Measurements from ENCODE around the gene RAG1. TPM values are rescaled to one million over a fixed set of nuclear protein-coding genes. Genes with fewer than 3 reads are reported as not detected.

The RAG1 gene
- total RNA-seq, 3 donors from 2014 or later, result 0.08 to 0.38 (median 0.13) TPM

DNA sequence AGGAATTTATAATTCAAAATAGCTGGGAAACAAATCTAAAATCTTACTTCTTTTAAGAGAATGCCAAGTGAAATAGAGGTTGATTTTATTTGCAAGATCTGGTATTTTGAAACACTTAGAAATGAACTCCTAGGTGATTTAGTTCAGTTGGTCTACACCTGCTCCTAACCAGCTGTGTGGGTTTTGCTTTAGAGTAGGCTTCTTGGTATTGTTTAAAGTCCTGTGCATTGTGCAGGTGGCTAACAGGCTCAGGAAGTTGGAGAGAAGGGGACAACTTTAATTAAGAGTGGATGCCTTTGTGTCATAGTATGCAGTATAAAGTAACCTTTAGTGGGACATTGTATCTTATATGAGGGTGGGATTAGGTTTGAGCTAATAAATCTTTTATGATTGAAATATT, 34.3 kb downstream of the RAG1 start:
- Mint-ChIP-seq H3K27me3 (ENCODE audit: low read depth) (peaks cover 4% of the 10 kb centered on the region), H3K4me1 (ENCODE audit: low read depth) (no peaks in the 10 kb centered on the region), H3K4me3 (no peak overlapping the region), H3K36me3 (ENCODE audit: insufficient read depth) (no peaks in the 10 kb centered on the region), H3K9me3 (no peaks in the 10 kb centered on the region)
- no peak for ATAC-seq
- DNase-seq, result no peak

DNA sequence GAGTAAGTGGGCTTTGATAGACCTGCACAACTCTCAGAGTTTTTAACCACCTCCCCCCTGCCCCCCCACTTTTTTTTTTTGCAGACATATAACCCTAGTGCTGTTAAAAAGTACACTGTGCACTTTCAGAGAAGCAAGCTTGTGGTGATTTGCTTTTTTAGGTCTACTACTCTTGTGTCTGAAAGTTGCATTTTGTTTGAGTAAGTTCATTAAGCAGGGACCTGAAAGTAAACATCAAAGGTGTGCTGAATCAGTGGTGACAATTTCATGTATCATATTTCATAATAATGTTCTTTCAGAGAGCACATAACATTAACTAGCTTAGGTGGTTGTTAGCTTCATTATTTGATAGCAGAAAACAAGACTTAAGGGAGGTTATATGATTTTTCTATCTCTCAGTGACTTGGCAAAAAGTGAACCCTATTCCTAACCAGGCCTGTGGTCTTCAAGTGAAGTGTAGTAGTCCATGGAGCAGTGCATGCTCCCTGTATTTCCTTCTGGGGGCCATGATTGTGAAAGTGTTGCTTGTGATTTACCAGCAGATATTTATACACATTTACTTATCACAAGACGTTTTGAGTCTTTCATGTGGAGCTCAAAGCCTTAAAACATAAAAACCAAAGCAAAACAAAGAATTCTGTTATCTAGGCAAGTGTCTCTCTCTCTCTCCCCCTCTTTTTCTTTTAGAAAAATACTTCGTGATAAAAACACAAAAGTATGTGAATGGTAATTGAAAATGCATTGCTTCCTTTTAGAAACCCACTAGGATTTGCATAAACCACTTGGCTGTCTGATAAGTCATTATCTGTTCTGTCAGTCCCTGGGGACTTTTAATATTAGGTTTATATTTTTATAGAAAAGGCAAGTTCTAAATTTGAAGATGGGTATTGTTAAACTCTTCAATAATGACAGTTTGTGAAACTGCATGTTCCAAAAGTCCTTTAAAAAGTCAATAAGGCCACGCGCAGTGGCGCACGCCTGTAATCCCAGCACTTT, 37.7 kb downstream of the RAG1 start:
- no peaks in the 10 kb centered on the region for H3K9me3 Mint-ChIP-seq
- H3K4me1 Mint-ChIP-seq (ENCODE audit: low read depth), result no peaks in the 10 kb centered on the region
- peaks cover 11% of the 10 kb centered on the region for H3K27me3 Mint-ChIP-seq (ENCODE audit: low read depth)
- H3K4me3 Mint-ChIP-seq, result no peak overlapping the region
- ATAC-seq, result no peak
- no peak for DNase-seq
- H3K36me3 Mint-ChIP-seq (ENCODE audit: insufficient read depth), result no peaks in the 10 kb centered on the region

DNA sequence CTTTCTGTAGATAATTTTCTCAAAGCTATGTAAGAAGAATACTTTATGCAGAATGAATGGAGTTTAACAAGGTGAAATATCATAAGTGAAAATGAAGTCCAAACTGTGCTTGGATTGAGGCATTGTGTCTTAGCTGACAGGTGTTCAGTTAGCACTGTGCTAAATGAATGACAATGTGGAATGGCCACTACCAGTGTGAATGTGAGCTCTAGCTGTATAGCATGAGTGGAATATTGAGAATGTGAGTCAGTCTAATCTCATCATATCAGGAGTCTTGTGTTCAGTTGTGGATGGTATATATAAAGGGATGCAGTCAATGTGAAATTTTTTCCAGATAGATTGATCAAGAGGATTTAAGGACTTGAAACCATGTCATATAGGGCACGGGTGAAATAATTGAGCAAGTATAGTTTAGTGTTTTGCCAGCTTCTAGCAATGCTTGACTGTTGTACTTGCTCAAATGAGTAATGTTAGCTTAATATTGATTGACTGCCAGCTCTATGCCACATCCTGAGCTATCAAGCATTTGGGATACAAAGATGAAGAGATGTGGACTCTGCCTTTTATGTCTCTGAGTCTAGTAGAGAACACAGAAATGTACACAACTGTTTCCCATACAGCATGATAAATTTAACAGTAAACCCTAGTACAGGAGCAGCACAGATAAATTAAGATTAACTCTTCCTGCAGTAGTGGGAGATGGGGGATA, 40.8 kb downstream of the RAG1 start:
- ATAC-seq, result no peak
- Mint-ChIP-seq H3K4me3 (no peak overlapping the region), H3K4me1 (ENCODE audit: low read depth) (no peaks in the 10 kb centered on the region), H3K9me3 (no peaks in the 10 kb centered on the region), H3K27me3 (ENCODE audit: low read depth) (peaks cover 13% of the 10 kb centered on the region), H3K36me3 (ENCODE audit: insufficient read depth) (no peaks in the 10 kb centered on the region)
- DNase-seq, result no peak

DNA sequence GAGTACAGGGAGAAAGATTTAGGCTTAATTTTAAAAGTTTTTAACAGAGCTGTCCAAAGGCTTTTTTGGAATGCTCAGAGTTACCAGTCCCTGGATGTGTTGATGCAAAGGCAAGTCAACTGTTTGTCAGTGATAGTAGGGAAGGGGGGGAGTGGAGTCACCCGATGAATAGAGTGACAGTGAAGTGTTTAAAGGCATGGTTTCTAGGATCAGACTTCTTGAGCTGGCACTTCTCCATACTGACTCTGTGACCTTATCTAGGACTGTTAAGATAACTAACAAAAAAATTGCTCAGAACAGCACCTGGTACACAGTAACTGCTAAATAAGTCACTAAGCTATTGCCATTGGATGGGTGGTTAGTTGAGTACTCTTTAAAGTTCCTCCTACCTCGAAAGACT, 41.6 kb downstream of the RAG1 start:
- no peaks in the 10 kb centered on the region for H3K4me1 Mint-ChIP-seq (ENCODE audit: low read depth)
- DNase-seq, result no peak

DNA sequence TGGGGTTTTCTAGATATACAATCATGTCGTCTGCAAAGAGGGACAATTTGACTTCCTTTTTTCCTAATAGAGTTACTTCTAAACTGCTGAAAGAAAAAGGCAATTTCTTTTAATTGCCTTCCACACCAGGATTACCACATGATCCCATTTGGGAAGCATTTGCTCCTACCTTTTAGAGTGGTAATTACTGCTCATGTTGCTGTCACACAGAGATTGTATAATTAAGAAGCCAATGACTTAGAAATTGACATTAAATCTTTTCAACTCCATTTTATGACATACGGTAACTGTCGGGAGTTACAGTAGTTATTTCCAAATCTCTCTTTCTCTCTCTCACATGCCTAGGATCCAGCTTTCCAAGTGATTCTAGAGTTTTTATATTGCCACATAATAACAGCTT, 48.0 kb downstream of the RAG1 start:
- Mint-ChIP-seq H3K4me3 (no peak overlapping the region), H3K36me3 (ENCODE audit: insufficient read depth) (no peaks in the 10 kb centered on the region), H3K27me3 (ENCODE audit: low read depth) (peaks cover 20% of the 10 kb centered on the region), H3K4me1 (ENCODE audit: low read depth) (peaks cover 5% of the 10 kb centered on the region), H3K9me3 (no peaks in the 10 kb centered on the region)
- ATAC-seq, result no peak
- no peak for DNase-seq

More for the DNA sequence above, 41.6 kb downstream of the RAG1 start:
- H3K27me3 Mint-ChIP-seq (ENCODE audit: low read depth), result peaks cover 13% of the 10 kb centered on the region
- H3K36me3 Mint-ChIP-seq (ENCODE audit: insufficient read depth), result no peaks in the 10 kb centered on the region
- ATAC-seq, result no peak
- H3K9me3 Mint-ChIP-seq, result no peaks in the 10 kb centered on the region
- no peak overlapping the region for H3K4me3 Mint-ChIP-seq

DNA sequence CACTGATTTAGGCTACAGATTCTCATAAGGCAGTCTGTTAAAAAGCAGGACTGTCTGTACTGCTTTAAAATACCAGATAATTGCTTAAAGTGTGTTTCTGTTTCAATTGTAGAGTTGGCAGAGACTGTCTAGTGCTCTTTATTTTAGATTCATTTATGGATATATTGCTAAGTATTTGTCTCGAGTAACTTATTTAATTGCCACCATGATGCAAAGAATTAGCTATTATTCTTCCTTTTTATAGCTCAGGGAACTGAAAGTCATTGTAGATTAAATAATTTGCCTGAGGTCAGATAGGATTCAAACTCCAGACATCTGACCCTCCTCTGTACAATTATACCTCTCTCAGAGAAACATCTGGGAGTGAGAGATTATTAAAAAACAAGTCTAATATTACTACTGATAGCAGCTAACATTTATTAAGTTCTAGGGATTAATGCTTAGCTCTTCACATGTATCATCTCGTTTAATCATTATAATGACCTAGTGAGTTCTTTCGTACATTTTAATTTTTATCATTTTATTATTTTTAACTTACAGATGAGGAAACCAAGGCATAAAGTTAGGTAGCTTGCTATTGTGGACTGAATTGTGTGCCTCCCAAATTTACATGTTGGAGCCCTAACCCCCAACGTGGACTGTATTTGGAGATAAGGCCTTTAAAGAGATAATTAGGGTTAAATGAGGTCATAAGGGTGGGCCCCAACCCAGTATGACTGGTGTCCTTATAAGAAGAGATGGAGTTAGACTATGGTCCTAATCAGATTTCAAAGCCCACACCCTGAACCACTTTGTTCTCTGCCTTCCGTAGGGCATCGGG, 49.9 kb downstream of the RAG1 start:
- peaks cover 5% of the 10 kb centered on the region for H3K4me1 Mint-ChIP-seq (ENCODE audit: low read depth)
- no peak overlapping the region for H3K4me3 Mint-ChIP-seq
- H3K27me3 Mint-ChIP-seq (ENCODE audit: low read depth), result peaks cover 16% of the 10 kb centered on the region
- H3K9me3 Mint-ChIP-seq, result no peaks in the 10 kb centered on the region
- ATAC-seq, result no peak
- no peaks in the 10 kb centered on the region for H3K36me3 Mint-ChIP-seq (ENCODE audit: insufficient read depth)
- no peak for DNase-seq

DNA sequence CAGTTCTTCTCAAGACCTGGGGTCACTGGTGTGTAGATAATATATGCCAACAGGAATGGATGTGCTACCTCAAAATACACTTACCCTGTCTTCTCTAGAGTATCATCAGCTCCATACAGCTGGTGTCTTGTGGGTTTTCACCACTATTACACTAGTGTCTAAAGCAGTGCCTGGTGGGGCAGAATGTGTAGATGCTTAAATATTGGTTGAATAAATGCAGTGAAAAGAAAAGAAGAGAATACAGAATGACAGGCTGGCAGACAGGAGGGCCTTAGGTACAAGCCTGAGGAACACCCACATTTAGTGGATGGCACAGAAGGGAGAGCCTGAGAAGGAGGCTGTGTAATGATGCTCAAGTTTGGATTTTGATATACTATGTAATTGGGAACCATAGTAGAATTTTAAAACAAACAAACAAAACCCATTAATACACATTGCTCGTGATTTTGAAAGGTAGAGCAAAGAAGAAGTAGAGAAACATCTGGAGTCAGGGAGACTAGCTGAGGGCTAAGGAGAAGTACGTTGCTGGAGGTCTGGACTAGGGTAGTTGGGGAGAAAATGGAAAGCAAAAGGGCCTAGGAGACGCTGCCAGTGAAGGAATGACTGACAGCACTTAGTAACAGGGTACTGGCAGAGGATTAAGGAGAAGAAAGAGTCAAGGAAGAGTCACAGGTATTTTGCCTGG, 50.7 kb downstream of the RAG1 start:
- Mint-ChIP-seq H3K27me3 (ENCODE audit: low read depth) (peaks cover 16% of the 10 kb centered on the region), H3K4me1 (ENCODE audit: low read depth) (peaks cover 5% of the 10 kb centered on the region), H3K4me3 (no peak overlapping the region), H3K9me3 (no peaks in the 10 kb centered on the region), H3K36me3 (ENCODE audit: insufficient read depth) (no peaks in the 10 kb centered on the region)
- DNase-seq, result no peak
- ATAC-seq, result no peak

GRCh38 chr11:36619502-36619901, 51.7 kb downstream of the RAG1 start:
- Mint-ChIP-seq H3K4me1 (ENCODE audit: low read depth) (peaks cover 5% of the 10 kb centered on the region), H3K36me3 (ENCODE audit: insufficient read depth) (no peaks in the 10 kb centered on the region), H3K9me3 (no peaks in the 10 kb centered on the region), H3K27me3 (ENCODE audit: low read depth) (peaks cover 19% of the 10 kb centered on the region), H3K4me3 (no peak overlapping the region)
- DNase-seq, result no peak
- no peak for ATAC-seq

DNA sequence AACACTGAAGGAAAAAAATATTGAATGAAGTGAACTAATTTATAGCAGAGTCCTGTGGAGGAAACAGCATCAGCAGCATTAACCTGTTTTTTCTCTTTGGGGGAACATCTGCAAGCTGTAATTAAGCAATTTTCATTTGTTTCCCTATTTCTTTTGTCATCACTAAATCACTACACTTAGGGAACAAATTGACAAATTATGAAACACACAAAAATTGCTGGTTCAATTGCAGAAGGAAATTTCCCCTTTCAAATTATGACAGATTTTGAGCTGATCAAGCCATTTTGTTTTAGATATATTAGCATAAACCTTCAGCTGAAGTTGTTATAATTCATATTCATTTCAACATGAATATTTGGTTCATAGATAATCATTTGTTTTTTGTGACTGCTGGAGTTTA, 52.4 kb downstream of the RAG1 start:
- H3K36me3 Mint-ChIP-seq (ENCODE audit: insufficient read depth), result no peaks in the 10 kb centered on the region
- peaks cover 5% of the 10 kb centered on the region for H3K4me1 Mint-ChIP-seq (ENCODE audit: low read depth)
- peaks cover 20% of the 10 kb centered on the region for H3K27me3 Mint-ChIP-seq (ENCODE audit: low read depth)
- ATAC-seq (no peak), DNase-seq (no peak)
- no peaks in the 10 kb centered on the region for H3K9me3 Mint-ChIP-seq
- H3K4me3 Mint-ChIP-seq, result no peak overlapping the region

DNA sequence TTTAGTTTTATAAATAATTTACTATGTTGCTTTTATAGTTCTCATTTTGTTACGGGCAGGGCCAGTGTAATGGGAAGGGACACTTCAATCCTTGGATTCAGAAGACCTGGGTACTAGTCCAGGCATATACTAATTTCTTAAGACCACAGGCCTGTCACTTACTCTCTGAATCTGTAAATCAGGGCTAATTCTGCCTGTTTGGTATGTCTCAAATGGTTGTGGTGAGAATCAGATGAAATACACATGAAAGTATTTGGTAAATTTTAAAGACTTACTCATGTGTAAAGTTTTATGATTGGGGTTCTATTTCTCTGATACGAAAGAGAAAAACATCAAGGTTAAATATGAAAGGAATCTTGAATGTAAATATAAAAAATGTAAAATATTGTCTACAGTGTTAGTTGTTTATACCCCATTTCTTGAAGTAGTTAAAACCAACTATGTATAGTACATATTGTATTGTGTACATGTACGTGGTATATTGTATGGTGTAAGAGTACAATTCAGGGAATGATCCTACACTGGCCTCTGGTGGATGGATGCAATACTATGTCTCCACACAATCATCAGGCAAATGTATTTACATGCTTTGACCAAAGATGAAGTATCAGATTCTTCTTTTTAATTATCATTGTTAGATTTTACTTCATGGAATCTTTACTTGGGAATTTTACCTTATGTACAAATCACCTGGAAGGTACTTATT, 54.8 kb downstream of the RAG1 start:
- Mint-ChIP-seq H3K4me3 (no peak overlapping the region), H3K9me3 (no peaks in the 10 kb centered on the region), H3K36me3 (ENCODE audit: insufficient read depth) (no peaks in the 10 kb centered on the region), H3K4me1 (ENCODE audit: low read depth) (peaks cover 5% of the 10 kb centered on the region), H3K27me3 (ENCODE audit: low read depth) (peaks cover 20% of the 10 kb centered on the region)
- DNase-seq, result no peak
- no peak for ATAC-seq

GRCh38 chr11:36623494-36623893, 55.7 kb downstream of the RAG1 start:
- H3K4me1 Mint-ChIP-seq (ENCODE audit: low read depth), result peaks cover 5% of the 10 kb centered on the region
- H3K36me3 Mint-ChIP-seq (ENCODE audit: insufficient read depth), result no peaks in the 10 kb centered on the region
- peaks cover 24% of the 10 kb centered on the region for H3K27me3 Mint-ChIP-seq (ENCODE audit: low read depth)
- DNase-seq (no peak), ATAC-seq (no peak)
- H3K4me3 Mint-ChIP-seq, result no peak overlapping the region
- no peaks in the 10 kb centered on the region for H3K9me3 Mint-ChIP-seq

GRCh38 chr11:36627006-36627405, 59.2 kb downstream of the RAG1 start:
- H3K9me3 Mint-ChIP-seq, result no peaks in the 10 kb centered on the region
- ATAC-seq, result no peak

DNA sequence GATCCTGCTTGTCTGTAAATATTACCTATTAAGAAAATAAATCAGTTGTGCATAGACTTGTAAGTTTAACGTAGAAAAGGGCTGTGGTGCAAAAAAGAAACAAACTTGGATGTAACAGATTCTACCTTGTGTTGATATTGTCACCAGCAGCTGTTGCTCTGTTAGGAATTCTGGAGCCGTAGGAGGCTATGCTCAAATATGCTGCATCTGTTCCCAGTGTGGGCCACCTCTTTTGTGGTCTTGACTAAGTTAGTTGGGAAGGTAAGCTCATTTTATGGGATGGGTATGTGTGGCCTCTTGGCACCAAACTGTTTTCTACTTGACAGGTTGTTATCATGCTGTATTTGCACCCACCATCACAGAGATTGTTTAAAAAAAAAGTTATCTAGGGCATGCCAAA, 59.7 kb downstream of the RAG1 start:
- DNase-seq (no peak), ATAC-seq (no peak)
- Mint-ChIP-seq H3K4me1 (ENCODE audit: low read depth) (no peaks in the 10 kb centered on the region), H3K4me3 (no peak overlapping the region), H3K9me3 (no peaks in the 10 kb centered on the region), H3K27me3 (ENCODE audit: low read depth) (peaks cover 18% of the 10 kb centered on the region), H3K36me3 (ENCODE audit: insufficient read depth) (no peaks in the 10 kb centered on the region)

More at GRCh38 chr11:36627006-36627405, 59.2 kb downstream of the RAG1 start:
- Mint-ChIP-seq H3K4me1 (ENCODE audit: low read depth) (no peaks in the 10 kb centered on the region), H3K4me3 (no peak overlapping the region), H3K27me3 (ENCODE audit: low read depth) (peaks cover 18% of the 10 kb centered on the region), H3K36me3 (ENCODE audit: insufficient read depth) (no peaks in the 10 kb centered on the region)
- DNase-seq, result no peak

Data from activated T-cell treated with anti-CD3 and anti-CD28 coated beads, Interleukin-2, amount 50 U/mL, for 4 hours (primary cell).